D721Med (cell line): ENCODE results near the gene USH2A.

Experiments
- DNase-seq: peaks from one replicate; pipeline ENCODE4 v3.0.0; 2011; ENCODE audit warnings: low spot score; ENCODE audit not compliant: insufficient read length
- FAIRE-seq: peaks from 2 replicates; lab custom pipeline; 2011; peaks lifted over from hg19 to GRCh38; lab: Jason Lieb, UNC
- CTCF ChIP-seq: IDR thresholded peaks from 2 replicates; pipeline ENCODE4 v1.5.1; 2012; ENCODE audit warnings: mild to moderate bottlenecking, control low read depth; ENCODE audit not compliant: insufficient read depth; ENCODE audit errors: missing control alignments

USH2A gene

GRCh38 chr1:215719552-215719951 is 703.7 kb downstream of the USH2A start:
- TF ChIP-seq CTCF = no peak
- FAIRE-seq (no peak), DNase-seq (no peak)

- DNase-seq = no peak
- FAIRE-seq = no peak
- TF ChIP-seq CTCF = no peak
Measured at GRCh38 chr1:215718575-215719287, 704.5 kb downstream of the USH2A start.

- DNase-seq = no peak
- FAIRE-seq = no peak
- TF ChIP-seq CTCF = no peak
Measured at GRCh38 chr1:215717677-215718426, 705.4 kb downstream of the USH2A start.

GRCh38 chr1:215710899-215711225 is 712.4 kb downstream of the USH2A start:
- FAIRE-seq (peak; percentile 16), DNase-seq (no peak)
- TF ChIP-seq CTCF = no peak

GRCh38 chr1:215710036-215710898 is 713.0 kb downstream of the USH2A start:
- TF ChIP-seq CTCF = peak; percentile 94
- FAIRE-seq (peak; percentile 96), DNase-seq (peak; percentile 31)

GRCh38 chr1:215704089-215704860 is 719.0 kb downstream of the USH2A start:
- FAIRE-seq (no peak), DNase-seq (no peak)
- TF ChIP-seq CTCF = no peak
